Measurements from ENCODE around the gene IFIH1.

Gene IFIH1

GRCh38 chr2:162333968-162334367, 15.5 kb upstream of the IFIH1 start:
- no peak overlapping the region for H3K27ac ChIP-seq
- H3K36me3 ChIP-seq, result no peaks in the 10 kb centered on the region
- no peaks in the 10 kb centered on the region; the same call in 1 of the 2 replicates for H3K4me1 ChIP-seq
- H4K20me1 ChIP-seq, result no peaks in the 10 kb centered on the region
- no peak overlapping the region for H3K9ac ChIP-seq
- TF ChIP-seq Cebpa-rat (IDR thresholded peaks at IDR 0.05), result no peak
- no peaks in the 10 kb centered on the region for H3K27me3 ChIP-seq
- no peak overlapping the region for H3K4me2 ChIP-seq
- no peaks in the 10 kb centered on the region for H3K9me3 ChIP-seq
- no peak overlapping the region for H3K4me3 ChIP-seq

- no peak for TF ChIP-seq Cebpa-rat (IDR thresholded peaks at IDR 0.05)
Measured at GRCh38 chr2:162330881-162331280, 12.4 kb upstream of the IFIH1 start.

GRCh38 chr2:162328424-162329157, 10.1 kb upstream of the IFIH1 start:
- H4K20me1 ChIP-seq, result no peaks in the 10 kb centered on the region
- no peak for TF ChIP-seq Cebpa-rat (IDR thresholded peaks at IDR 0.05)
- H3K9me3 ChIP-seq, result no peaks in the 10 kb centered on the region
- no peak overlapping the region for H3K4me3 ChIP-seq
- H3K9ac ChIP-seq, result no peak overlapping the region
- H3K36me3 ChIP-seq, result no peaks in the 10 kb centered on the region
- no peak overlapping the region for H3K4me2 ChIP-seq
- no peak overlapping the region for H3K27ac ChIP-seq
- H3K4me1 ChIP-seq, result no peaks in the 10 kb centered on the region; the same call in 1 of the 2 replicates
- H3K27me3 ChIP-seq, result no peaks in the 10 kb centered on the region

More at GRCh38 chr2:162330881-162331280, 12.4 kb upstream of the IFIH1 start:
- H4K20me1 ChIP-seq, result no peaks in the 10 kb centered on the region
- H3K9ac ChIP-seq, result no peak overlapping the region
- no peaks in the 10 kb centered on the region for H3K27me3 ChIP-seq
- no peak overlapping the region for H3K4me3 ChIP-seq
- no peaks in the 10 kb centered on the region for H3K36me3 ChIP-seq
- H3K9me3 ChIP-seq, result no peaks in the 10 kb centered on the region
- no peaks in the 10 kb centered on the region; the same call in 1 of the 2 replicates for H3K4me1 ChIP-seq
- H3K4me2 ChIP-seq, result no peak overlapping the region
- no peak overlapping the region for H3K27ac ChIP-seq

GRCh38 chr2:162327806-162328205, 9.3 kb upstream of the IFIH1 start:
- no peaks in the 10 kb centered on the region for H4K20me1 ChIP-seq
- TF ChIP-seq Cebpa-rat (IDR thresholded peaks at IDR 0.05), result no peak
- H3K27me3 ChIP-seq, result no peaks in the 10 kb centered on the region
- no peaks in the 10 kb centered on the region for H3K9me3 ChIP-seq
- no peak overlapping the region for H3K4me3 ChIP-seq
- no peak overlapping the region for H3K9ac ChIP-seq
- H3K36me3 ChIP-seq, result no peaks in the 10 kb centered on the region
- no peak overlapping the region for H3K27ac ChIP-seq
- no peak overlapping the region for H3K4me2 ChIP-seq
- H3K4me1 ChIP-seq, result no peaks in the 10 kb centered on the region; the same call in 1 of the 2 replicates

GRCh38 chr2:162327134-162327769, 8.8 kb upstream of the IFIH1 start:
- no peaks in the 10 kb centered on the region for H4K20me1 ChIP-seq
- no peak overlapping the region for H3K4me2 ChIP-seq
- no peaks in the 10 kb centered on the region for H3K9me3 ChIP-seq
- no peak overlapping the region for H3K9ac ChIP-seq
- H3K27ac ChIP-seq, result no peak overlapping the region
- no peak overlapping the region for H3K4me3 ChIP-seq
- no peaks in the 10 kb centered on the region for H3K27me3 ChIP-seq
- TF ChIP-seq Cebpa-rat (IDR thresholded peaks at IDR 0.05), result no peak
- H3K36me3 ChIP-seq, result no peaks in the 10 kb centered on the region
- H3K4me1 ChIP-seq, result no peaks in the 10 kb centered on the region; the same call in 1 of the 2 replicates

GRCh38 chr2:162324953-162325352, 6.5 kb upstream of the IFIH1 start:
- Histone ChIP-seq H3K4me1 (peaks cover 5% of the 10 kb centered on the region; the same call in 1 of the 2 replicates), H3K27me3 (no peaks in the 10 kb centered on the region), H3K9me3 (no peaks in the 10 kb centered on the region), H4K20me1 (no peaks in the 10 kb centered on the region), H3K4me2 (no peak overlapping the region), H3K4me3 (no peak overlapping the region), H3K27ac (no peak overlapping the region), H3K9ac (no peak overlapping the region), H3K36me3 (no peaks in the 10 kb centered on the region)
- TF ChIP-seq Cebpa-rat (IDR thresholded peaks at IDR 0.05), result no peak

GRCh38 chr2:162320864-162321517, 2.5 kb upstream of the IFIH1 start:
- Histone ChIP-seq H3K9me3 (no peaks in the 10 kb centered on the region), H3K4me3 (no peak overlapping the region), H3K27ac (no peak overlapping the region), H3K4me1 (peaks cover 32% of the 10 kb centered on the region), H3K36me3 (no peaks in the 10 kb centered on the region), H3K4me2 (no peak overlapping the region), H4K20me1 (no peaks in the 10 kb centered on the region), H3K27me3 (no peaks in the 10 kb centered on the region), H3K9ac (no peak overlapping the region)
- no peak for TF ChIP-seq Cebpa-rat (IDR thresholded peaks at IDR 0.05)

- H3K4me1 ChIP-seq, result peaks cover 36% of the 10 kb centered on the region
- peak overlapping the region; percentile 88 for H3K9ac ChIP-seq
- peak overlapping the region; percentile 72 for H3K4me2 ChIP-seq
- TF ChIP-seq Cebpa-rat (IDR thresholded peaks at IDR 0.05), result no peak
- no peaks in the 10 kb centered on the region for H3K27me3 ChIP-seq
- no peaks in the 10 kb centered on the region for H3K9me3 ChIP-seq
- no peaks in the 10 kb centered on the region for H4K20me1 ChIP-seq
- no peaks in the 10 kb centered on the region for H3K36me3 ChIP-seq
- peak overlapping the region; percentile 92 for H3K27ac ChIP-seq
- peak overlapping the region; percentile 98 for H3K4me3 ChIP-seq
Measured at GRCh38 chr2:162317861-162318327, 590 bp downstream of the IFIH1 start.

- Histone ChIP-seq H3K4me2 (peak overlapping the region; percentile 72), H3K9ac (peak overlapping the region; percentile 88), H3K9me3 (no peaks in the 10 kb centered on the region), H3K27ac (no peak overlapping the region), H3K27me3 (no peaks in the 10 kb centered on the region), H3K36me3 (no peaks in the 10 kb centered on the region), H4K20me1 (no peaks in the 10 kb centered on the region), H3K4me3 (peak overlapping the region; percentile 98), H3K4me1 (peaks cover 36% of the 10 kb centered on the region)
- TF ChIP-seq Cebpa-rat (IDR thresholded peaks at IDR 0.05), result no peak
Measured at GRCh38 chr2:162317058-162317742, 1.3 kb downstream of the IFIH1 start.

Data from BLaER1 (cell line).